ENCODE results near the gene USP40. TPM values are rescaled to one million over a fixed set of nuclear protein-coding genes. Genes with fewer than 3 reads are reported as not detected.

Gene USP40
- total RNA-seq, 1 donor from 2014 or later = 49.8 TPM

GRCh38 chr2:233513953-233514655, 52.5 kb downstream of the USP40 start:
- no peak for DNase-seq (ENCODE audit: low read depth)
- Histone ChIP-seq H3K27me3 (ENCODE audit: control insufficient read depth, insufficient read depth, low read length) (no peaks in the 10 kb centered on the region), H3K4me3 (ENCODE audit: low read depth, low read length) (no peak overlapping the region), H3K36me3 (ENCODE audit: control insufficient read depth, insufficient read depth, low read length) (no peaks in the 10 kb centered on the region)
- TF ChIP-seq CTCF (IDR thresholded peaks at IDR 0.05; ENCODE audit: insufficient read depth, low read length, poor library complexity, severe bottlenecking) = no peak

- no peak for TF ChIP-seq CTCF (IDR thresholded peaks at IDR 0.05; ENCODE audit: insufficient read depth, low read length, poor library complexity, severe bottlenecking)
- Histone ChIP-seq H3K36me3 (ENCODE audit: control insufficient read depth, insufficient read depth, low read length) (no peaks in the 10 kb centered on the region), H3K27me3 (ENCODE audit: control insufficient read depth, insufficient read depth, low read length) (no peaks in the 10 kb centered on the region), H3K4me3 (ENCODE audit: low read depth, low read length) (no peak overlapping the region)
- no peak for DNase-seq (ENCODE audit: low read depth)
Observed at GRCh38 chr2:233503947-233504637, 62.5 kb downstream of the USP40 start.

GRCh38 chr2:233503481-233503880, 63.1 kb downstream of the USP40 start:
- no peak for TF ChIP-seq CTCF (IDR thresholded peaks at IDR 0.05; ENCODE audit: insufficient read depth, low read length, poor library complexity, severe bottlenecking)
- H3K36me3 ChIP-seq (ENCODE audit: control insufficient read depth, insufficient read depth, low read length) = no peaks in the 10 kb centered on the region
- no peak overlapping the region for H3K4me3 ChIP-seq (ENCODE audit: low read depth, low read length)
- no peak for DNase-seq (ENCODE audit: low read depth)
- H3K27me3 ChIP-seq (ENCODE audit: control insufficient read depth, insufficient read depth, low read length) = no peaks in the 10 kb centered on the region

DNA sequence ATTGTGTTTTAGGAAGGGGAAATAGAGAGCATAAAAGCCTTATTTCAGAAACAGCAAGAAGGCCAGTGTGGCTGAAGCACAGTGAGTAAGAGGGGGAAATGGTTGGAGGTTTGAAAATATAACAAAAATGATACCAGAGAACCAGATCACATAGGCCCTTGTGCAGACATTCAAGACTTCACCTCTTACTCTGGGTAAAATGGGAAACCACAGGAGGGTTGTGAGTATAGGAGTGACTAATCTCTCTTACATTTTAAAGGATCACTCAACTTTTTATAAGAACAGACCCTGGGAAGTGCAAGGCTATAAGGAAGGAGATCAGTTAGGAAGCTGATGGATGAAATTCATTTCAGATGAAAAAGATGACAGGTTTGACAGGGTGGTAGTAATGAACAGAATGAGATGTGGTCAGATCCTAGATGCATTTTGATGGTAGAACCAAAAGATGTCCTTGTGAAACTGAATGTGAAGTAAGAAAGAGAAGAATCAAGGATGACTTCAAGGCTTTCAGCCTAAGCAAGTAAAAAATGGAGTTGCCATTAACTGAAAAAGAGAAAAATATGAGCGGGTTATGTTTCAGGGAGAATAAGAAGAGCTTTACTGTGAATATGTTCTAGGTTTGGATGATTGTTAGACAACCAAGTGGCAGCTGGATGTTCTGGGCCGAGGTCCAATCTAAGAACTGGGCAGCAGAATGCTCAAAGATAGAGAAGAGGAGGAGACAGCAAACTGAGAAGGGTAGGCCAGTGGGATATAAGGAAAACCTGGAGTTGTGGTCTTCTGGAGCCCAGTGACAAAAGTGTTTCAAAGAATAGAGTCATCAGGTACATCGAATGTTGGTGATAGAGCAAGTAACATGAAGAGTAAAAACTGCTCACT, 65.1 kb downstream of the USP40 start:
- Histone ChIP-seq H3K4me3 (ENCODE audit: low read depth, low read length) (no peak overlapping the region), H3K27me3 (ENCODE audit: control insufficient read depth, insufficient read depth, low read length) (no peaks in the 10 kb centered on the region), H3K36me3 (ENCODE audit: control insufficient read depth, insufficient read depth, low read length) (no peaks in the 10 kb centered on the region)
- no peak for DNase-seq (ENCODE audit: low read depth)
- TF ChIP-seq CTCF (IDR thresholded peaks at IDR 0.05; ENCODE audit: insufficient read depth, low read length, poor library complexity, severe bottlenecking) = no peak

DNA sequence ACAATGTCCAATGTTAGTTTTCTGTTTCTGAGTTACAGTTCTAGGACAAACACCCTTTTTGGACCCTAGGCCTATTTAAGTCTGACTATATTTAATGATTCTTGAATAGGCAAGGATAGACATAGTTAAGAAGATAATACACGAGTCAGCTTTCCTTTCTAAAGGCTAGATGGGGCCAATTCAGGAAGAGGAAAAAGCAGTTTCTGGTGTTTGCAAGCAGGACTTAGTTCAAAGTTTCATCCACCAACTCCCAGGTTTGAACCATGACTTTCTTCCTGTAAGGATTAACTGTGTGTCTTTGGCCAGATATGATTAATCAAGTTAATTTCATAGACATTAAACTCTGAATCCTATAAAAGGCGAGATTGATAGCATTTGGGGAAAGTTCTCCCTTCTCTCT, 66.7 kb downstream of the USP40 start:
- no peak for TF ChIP-seq CTCF (IDR thresholded peaks at IDR 0.05; ENCODE audit: insufficient read depth, low read length, poor library complexity, severe bottlenecking)
- no peaks in the 10 kb centered on the region for H3K36me3 ChIP-seq (ENCODE audit: control insufficient read depth, insufficient read depth, low read length)
- H3K4me3 ChIP-seq (ENCODE audit: low read depth, low read length) = no peak overlapping the region
- no peaks in the 10 kb centered on the region for H3K27me3 ChIP-seq (ENCODE audit: control insufficient read depth, insufficient read depth, low read length)
- DNase-seq (ENCODE audit: low read depth) = no peak

Data from kidney epithelial cell (primary cell).